ENCODE data around the gene NBDY.
A peak's percentile ranks its signal among the peaks of the same experiment; 100 is the strongest.
"Not testable (repeated sequence)": the region's sequence is repeated elsewhere in the genome, so short reads cannot be mapped to it uniquely, and the experiment has no call there.

Gene NBDY

GRCh38 chrX:56729152-56729850 lies at the start of gene NBDY:
TSS of gene NBDY (plus strand) at chrX:56729243. CDS start at chrX:56729354, 111 bp downstream.
- no peak for DNase-seq

DNA sequence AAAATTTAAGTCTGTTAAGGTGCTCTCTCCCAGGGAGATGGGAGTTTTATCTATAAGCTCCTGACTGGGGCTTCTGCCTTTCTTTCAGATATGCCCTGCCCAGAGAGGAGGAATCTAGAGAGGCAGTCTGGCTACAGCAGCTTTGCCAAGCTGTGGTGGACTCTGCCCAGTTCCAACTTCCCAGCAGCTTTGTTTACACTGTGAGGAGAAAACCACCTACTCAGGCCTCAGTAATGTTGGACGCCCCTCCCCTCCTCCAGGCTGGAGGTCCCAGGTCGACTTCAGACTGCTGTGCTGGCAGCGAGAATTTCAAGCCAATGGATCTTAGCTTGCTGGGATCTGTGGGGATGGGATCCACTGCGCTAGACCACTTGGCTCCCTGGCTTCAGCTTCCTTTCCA lies 24.5 kb upstream of the NBDY start:
- DNase-seq: not testable (repeated sequence)

- DNase-seq: no peak
Measured at GRCh38 chrX:56726605-56727004, 2.4 kb upstream of the NBDY start.

GRCh38 chrX:56727531-56727930 lies 1.5 kb upstream of the NBDY start:
- no peak for DNase-seq

- DNase-seq: no peak
Measured at GRCh38 chrX:56728321-56728720, 722 bp upstream of the NBDY start.

- no peak for DNase-seq
Measured at GRCh38 chrX:56728752-56729151, 291 bp upstream of the NBDY start.

DNA sequence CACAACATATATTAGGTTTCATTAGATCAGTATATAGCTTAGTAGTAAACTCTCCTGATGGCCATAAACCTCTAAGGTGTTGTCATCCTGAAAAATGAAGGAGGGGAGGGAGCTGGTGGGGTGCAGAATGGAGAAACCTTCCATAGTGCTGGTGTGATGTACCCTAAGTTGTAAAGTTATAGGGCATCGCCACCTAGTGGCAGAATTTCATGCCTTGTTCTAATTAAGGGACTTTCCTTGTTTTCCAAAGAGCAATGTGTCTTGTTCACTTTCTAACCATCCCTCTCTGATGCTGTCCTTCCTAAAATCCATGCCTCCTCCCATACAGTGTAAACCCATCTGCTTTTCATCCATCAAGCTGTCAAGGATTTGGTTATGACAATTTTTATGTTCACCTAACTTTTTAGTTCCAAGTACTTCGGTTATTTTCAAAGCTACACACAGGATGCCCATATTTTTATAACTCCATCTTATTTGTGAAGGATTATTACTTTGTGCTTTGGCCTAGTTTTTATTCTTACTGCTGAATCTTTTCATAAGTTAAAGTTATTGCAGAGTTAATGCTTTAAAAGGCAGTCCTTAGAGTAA lies 4.5 kb downstream of the NBDY start:
- peak; percentile 26 for DNase-seq

DNA sequence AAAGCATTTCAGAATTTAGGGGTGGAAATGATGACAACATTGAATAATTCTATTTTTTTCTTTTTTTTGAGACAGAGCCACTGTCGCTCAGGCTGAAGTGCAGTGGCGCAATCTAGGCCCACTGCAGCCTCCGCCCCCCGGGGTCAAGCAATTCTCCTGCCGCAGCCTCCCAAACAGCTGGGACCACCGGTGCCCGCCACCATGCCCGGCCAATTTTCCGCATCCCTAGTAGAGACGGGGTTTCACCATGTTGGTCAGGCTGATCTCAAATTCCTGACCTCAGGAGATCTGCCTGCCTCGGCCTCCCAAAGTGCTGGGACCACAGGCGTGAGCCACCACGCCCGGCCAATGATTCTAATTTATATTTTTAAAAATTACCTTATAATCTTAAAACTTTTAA lies 7.2 kb downstream of the NBDY start:
- DNase-seq: no peak

DNA sequence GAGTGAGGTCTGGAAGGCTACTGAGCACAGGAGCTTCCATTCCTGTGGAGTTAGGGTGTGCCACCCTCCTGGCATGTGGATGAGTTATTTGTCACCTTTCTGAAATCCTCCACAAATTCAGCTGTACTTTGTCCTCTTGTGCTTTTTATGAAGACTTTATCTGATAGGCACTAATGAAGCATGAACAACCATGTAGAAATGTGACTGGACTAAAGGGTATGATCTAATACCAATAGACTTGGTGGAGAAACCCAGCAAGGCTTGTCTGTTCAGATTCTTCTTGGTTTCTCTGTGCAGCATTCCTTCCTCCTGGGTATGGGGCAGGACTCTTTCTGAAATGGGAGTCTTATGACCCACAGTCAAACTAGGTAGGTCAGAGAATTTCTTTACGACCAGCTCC lies 9.6 kb downstream of the NBDY start:
- DNase-seq: no peak

GRCh38 chrX:56744996-56745395 lies 16.0 kb downstream of the NBDY start:
- no peak for DNase-seq

DNA sequence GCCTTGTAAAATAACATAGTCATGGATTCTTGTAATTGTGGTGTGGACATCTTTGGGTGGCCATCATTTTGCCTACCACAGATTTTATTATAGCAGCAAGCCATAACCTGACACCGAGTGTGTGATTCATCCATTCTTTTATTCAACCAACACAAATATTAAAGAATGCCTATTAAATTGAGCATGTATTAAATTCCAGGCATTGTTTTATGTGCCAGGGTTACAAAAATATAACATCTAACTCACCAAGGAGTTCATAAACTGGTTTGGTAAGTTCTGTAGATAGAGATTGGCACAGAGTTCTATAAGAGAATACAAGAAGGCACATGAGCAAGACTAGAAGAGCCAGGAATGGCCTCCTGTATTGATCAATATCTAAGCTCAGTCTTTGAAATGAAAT lies 18.0 kb downstream of the NBDY start:
- no peak for DNase-seq

DNA sequence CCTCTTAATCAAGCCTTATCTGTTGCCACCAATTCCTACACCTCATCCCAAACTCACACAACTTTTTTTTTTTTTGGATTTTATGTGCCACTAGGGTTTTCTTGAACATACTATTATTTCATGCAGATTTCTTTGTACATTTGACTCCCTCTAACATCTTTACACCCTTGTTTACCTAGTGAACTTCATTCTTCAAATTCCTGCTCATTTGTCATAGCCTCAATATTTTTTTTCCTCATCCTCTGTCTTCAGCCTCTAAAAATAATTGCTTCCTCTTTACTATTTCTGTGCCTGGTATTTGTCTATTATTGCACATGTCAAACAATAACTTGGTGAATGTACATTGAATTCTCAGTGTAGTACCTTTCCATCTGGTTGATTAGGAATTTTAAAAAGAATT lies 22.0 kb downstream of the NBDY start:
- no peak for DNase-seq

- DNase-seq: no peak
Measured at GRCh38 chrX:56757327-56757726, 28.3 kb downstream of the NBDY start.

DNA sequence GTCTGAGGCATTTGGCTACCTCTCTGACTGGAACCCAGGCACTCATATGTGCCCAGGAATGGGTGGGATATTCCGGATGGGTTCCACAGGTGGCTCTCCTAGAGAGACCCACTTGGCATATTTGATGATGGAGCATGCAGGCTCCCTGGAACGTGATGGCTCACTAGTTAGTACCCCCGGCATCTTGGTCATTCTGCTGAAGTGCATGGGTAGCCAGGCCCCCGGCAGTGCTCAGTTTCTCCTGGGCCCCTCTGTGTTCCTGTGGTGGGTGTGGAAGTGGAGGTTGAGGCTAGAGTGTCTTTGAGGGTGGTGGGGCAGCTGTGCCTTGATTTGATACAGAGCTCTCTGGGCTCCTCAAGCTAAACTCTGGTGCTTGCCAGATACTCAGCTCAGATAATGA lies 29.4 kb downstream of the NBDY start:
- no peak for DNase-seq

DNA sequence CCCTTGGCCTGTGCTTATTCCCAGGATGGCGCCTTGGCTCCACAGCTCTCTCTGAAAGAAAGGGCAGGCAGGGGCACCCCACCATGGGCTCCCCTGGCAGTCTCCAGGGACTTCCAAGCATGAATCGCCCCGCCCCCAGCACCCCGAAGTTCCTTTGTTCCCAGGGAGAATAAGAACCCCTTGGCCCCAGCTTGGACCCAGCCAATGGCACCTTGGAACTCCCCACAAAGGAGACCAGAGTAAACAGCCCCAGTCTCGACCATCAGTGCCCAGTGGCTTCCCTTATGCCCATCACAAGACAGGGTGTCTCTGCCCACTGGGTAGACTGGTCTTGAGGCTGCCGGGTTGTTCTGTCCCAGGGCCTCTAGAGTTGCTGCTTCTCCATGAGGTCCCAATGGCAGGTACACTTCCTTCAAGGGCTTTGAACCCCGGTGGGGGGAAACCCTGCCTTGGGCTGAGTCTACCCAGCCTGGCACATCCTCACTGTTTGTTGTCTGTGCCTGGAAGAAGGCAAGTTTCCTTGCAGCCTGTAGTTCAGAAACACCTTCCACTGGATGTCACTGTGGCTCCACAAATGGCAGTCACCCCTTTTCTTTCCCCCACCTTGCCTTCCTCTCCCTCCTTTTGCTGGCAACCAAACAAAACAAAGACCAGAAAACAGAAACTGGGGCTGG lies 30.8 kb downstream of the NBDY start:
- DNase-seq: no peak

GRCh38 chrX:56760410-56761124 lies 31.5 kb downstream of the NBDY start:
- not testable (repeated sequence) for DNase-seq

DNA sequence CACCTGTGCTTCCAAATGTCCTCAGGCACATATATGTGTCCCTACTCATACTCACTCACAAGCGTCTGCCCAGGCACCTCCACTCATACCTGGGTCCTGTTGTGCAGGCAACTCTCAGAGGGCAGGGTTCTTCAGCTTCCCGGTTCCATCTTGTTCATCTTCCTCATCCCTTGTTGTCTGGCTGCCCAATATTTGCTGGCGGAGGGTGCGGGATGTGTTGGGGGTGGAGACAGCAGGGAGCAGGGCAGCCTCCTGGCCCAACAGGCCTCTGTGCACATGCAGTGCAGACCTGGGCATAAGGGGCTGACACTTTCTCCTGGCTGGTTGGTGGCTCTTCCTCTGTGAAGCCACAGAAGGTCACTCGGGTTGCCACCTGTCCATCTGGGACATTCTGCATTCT lies 32.1 kb downstream of the NBDY start:
- DNase-seq: no peak

DNA sequence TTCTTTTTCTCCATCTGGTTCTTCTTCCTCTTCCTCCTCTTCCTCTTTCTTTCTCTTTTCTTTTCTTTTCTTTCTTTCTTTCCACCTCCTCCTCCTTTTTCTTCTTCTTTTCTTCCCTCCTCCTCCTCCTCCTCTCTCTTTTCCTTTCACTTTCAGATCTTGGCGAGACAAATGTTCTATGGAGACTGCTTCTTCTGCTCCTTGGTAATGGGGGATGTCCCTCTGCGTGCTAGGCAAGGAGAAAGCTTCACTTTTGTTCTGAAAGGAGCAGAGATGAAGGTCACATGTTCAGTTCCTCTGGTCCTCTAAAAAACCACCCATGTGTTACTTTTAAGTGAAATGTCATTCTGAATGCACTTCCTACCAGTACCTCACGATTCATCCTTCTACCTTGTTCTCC lies 33.2 kb downstream of the NBDY start:
- DNase-seq: no peak

DNA sequence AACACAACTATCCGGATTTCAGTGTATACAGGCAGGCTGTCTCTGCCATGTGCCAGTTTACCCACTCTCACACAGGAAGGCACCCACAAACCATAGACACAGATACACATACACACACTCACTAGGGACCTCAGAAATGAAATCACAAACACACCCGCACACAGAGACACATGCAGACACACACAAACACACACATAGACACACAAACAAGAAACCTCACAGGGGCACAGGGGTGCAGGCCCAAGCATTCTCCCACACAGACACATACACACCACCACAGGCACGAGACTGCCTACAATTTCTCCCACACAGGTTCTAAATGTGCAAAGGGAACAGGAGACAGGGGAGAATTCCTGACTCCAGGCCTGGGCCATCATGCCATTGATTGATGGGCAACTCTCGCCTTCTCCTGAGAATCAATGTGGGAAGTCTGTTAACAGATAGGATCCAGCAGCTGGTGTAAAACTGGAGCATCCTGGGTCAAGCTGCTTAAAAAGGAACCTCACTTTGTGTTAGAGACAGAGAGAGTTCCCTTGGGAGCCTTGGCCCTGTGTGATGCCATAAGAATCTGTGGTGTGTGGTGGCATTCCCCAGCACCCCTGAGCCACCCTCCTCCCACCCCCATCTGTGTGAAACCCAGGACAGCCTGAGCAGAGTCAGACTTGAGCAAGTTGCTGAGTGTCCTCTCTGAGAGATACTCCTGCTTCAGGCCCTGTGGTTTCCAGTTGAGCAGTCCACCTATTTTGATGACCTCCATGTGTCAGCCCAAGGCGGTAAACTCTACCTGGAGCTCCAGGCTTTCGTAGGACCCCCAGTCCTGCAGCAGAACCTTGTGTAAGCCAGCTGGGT lies 33.9 kb downstream of the NBDY start:
- no peak for DNase-seq

- DNase-seq: no peak
Measured at GRCh38 chrX:56763556-56764152, 34.6 kb downstream of the NBDY start.

GRCh38 chrX:56764153-56764974 lies 35.3 kb downstream of the NBDY start:
- DNase-seq: no peak
